ENCODE results near the gene CLEC7A. TPM values are rescaled to one million over a fixed set of nuclear protein-coding genes. Genes with fewer than 3 reads are reported as not detected.

CLEC7A gene
- total RNA-seq, 2 experiments from 2014 or later: not detected

GRCh38 chr12:10101042-10101579 is 28.9 kb downstream of the CLEC7A start:
- CTCF ChIA-PET: no interaction called here

GRCh38 chr12:10098791-10099190 is 31.2 kb downstream of the CLEC7A start, which contains the start of gene CLEC1A:
Gene CLEC1A, minus strand, starts transcription at chr12:10098985. Its CDS starts 63 bp downstream, at chr12:10098922.
- Mint-ChIP-seq H3K27ac (no peak within 1 kb of the TSS), H3K4me3 (no peak within 1 kb of the TSS), H3K36me3 (ENCODE audit: low read depth) (no peaks in the 10 kb centered on the region), H3K9me3 (peaks cover 5% of the 10 kb centered on the region), H3K4me1 (ENCODE audit: low read depth) (no peaks in the 10 kb centered on the region), H3K27me3 (peaks cover 3% of the 10 kb centered on the region)
- intact Hi-C loops (cut with micrococcal nuclease): no loop called here
- ATAC-seq (no peak), DNase-seq (no peak)
- TF ChIP-seq CTCF (IDR thresholded peaks at IDR 0.05): no peak
- ChIA-PET CTCF (no interaction called here), POLR2A (interaction anchor here (0.6 kb wide), 1 partner anchor 266 kb away, joined by 4 read pairs; no protein-coding TSS in a partner anchor)

More at GRCh38 chr12:10101042-10101579, 28.9 kb downstream of the CLEC7A start:
- Mint-ChIP-seq H3K36me3 (ENCODE audit: low read depth) (no peaks in the 10 kb centered on the region), H3K27me3 (peaks cover 12% of the 10 kb centered on the region), H3K27ac (no peak overlapping the region), H3K4me3 (no peak overlapping the region), H3K4me1 (ENCODE audit: low read depth) (no peaks in the 10 kb centered on the region), H3K9me3 (peaks cover 7% of the 10 kb centered on the region)
- intact Hi-C loops (cut with micrococcal nuclease): no loop called here
- DNase-seq (no peak), ATAC-seq (no peak)
- POLR2A ChIA-PET: no interaction called here
- no peak for TF ChIP-seq CTCF (IDR thresholded peaks at IDR 0.05)

DNA sequence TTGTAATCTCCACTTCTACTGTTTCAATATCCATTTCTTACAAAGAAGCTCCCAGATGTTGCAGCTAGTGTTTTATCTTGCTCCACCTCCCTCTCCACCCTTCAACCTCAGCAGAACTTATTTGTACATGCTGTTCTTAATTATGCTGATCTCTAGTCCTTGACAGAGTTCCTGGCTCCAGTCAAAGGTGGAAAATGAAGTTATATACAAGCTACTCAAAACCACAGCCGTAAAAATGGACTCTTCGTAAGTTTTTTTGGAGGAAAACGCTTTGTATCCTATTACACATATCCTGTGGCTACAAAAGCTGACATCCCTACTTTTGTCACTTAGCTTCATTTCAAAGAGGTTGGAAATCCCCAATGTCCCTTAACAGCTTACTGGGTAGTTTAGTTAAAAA is 32.5 kb downstream of the CLEC7A start:
- Mint-ChIP-seq H3K27me3 (no peaks in the 10 kb centered on the region), H3K4me3 (no peak overlapping the region), H3K27ac (no peak overlapping the region), H3K36me3 (ENCODE audit: low read depth) (no peaks in the 10 kb centered on the region), H3K9me3 (no peaks in the 10 kb centered on the region), H3K4me1 (ENCODE audit: low read depth) (no peaks in the 10 kb centered on the region)
- ChIA-PET POLR2A (interaction anchor here (1.1 kb wide), 1 partner anchor 13 kb away, joined by 3 read pairs; no protein-coding TSS in a partner anchor), CTCF (interaction anchor here (1.1 kb wide), 1 partner anchor 35 kb away, joined by 3 read pairs; no protein-coding TSS in a partner anchor)
- TF ChIP-seq CTCF (IDR thresholded peaks at IDR 0.05): no peak
- intact Hi-C loops (cut with micrococcal nuclease): no loop called here
- DNase-seq (no peak), ATAC-seq (no peak)

- no peaks in the 10 kb centered on the region for H3K4me1 Mint-ChIP-seq (ENCODE audit: low read depth)
- DNase-seq: no peak
- H3K27ac Mint-ChIP-seq: no peak overlapping the region
- no peaks in the 10 kb centered on the region for H3K9me3 Mint-ChIP-seq
- no peak for ATAC-seq
- no peaks in the 10 kb centered on the region for H3K27me3 Mint-ChIP-seq
- no peak for TF ChIP-seq CTCF (IDR thresholded peaks at IDR 0.05)
- intact Hi-C loops (cut with micrococcal nuclease): no loop called here
- POLR2A ChIA-PET: no interaction called here
- CTCF ChIA-PET: no interaction called here
- H3K36me3 Mint-ChIP-seq (ENCODE audit: low read depth): no peaks in the 10 kb centered on the region
- no peak overlapping the region for H3K4me3 Mint-ChIP-seq
Observed at GRCh38 chr12:10095971-10096370, 34.0 kb downstream of the CLEC7A start.

- ATAC-seq: no peak
- Mint-ChIP-seq H3K9me3 (no peaks in the 10 kb centered on the region), H3K27me3 (peaks cover 3% of the 10 kb centered on the region), H3K4me3 (no peak overlapping the region), H3K27ac (no peak overlapping the region), H3K36me3 (ENCODE audit: low read depth) (no peaks in the 10 kb centered on the region), H3K4me1 (ENCODE audit: low read depth) (peaks cover 2% of the 10 kb centered on the region)
- TF ChIP-seq CTCF (IDR thresholded peaks at IDR 0.05): no peak
- no peak for DNase-seq
- POLR2A ChIA-PET: interaction anchor here (1.1 kb wide), 1 partner anchor 45 kb away, joined by 3 read pairs; no protein-coding TSS in a partner anchor
- intact Hi-C loops (cut with micrococcal nuclease): no loop called here
- CTCF ChIA-PET: no interaction called here
Observed at GRCh38 chr12:10094646-10095395, 35.2 kb downstream of the CLEC7A start.

Data from activated CD8-positive, alpha-beta T cell treated with anti-CD3 and anti-CD28 coated beads for 36 hours (primary cell).